Activated T-cell treated with anti-CD3 and anti-CD28 coated beads for 4 hours (primary cell): ENCODE measurements around the gene CSMD2.

Source experiments
- DNase-seq: peaks from one replicate; pipeline ENCODE4 v3.0.0-alpha.2; 2020

CSMD2 gene

GRCh38 chr1:33792651-33793050 is 372.4 kb downstream of the CSMD2 start:
- no peak for DNase-seq

DNA sequence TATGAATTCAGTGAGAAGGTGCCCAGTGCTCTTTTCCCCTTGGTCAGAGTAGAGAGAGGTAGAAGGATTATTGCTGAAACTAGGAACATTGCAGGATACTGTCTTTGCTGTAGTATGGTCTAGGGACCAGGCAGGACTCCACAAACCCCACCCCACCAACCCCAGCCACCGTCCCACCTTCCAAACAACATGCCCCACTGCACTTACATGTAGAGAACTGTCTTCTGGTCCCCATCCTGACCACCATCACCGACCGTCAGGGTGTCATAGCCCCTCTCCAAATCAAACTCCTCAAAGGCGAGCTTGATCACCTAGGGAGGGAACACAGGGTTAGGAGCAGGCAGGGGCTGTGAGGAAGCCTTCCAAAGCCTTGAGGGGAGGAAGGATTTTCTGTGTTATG is 372.8 kb downstream of the CSMD2 start:
- DNase-seq = no peak

DNA sequence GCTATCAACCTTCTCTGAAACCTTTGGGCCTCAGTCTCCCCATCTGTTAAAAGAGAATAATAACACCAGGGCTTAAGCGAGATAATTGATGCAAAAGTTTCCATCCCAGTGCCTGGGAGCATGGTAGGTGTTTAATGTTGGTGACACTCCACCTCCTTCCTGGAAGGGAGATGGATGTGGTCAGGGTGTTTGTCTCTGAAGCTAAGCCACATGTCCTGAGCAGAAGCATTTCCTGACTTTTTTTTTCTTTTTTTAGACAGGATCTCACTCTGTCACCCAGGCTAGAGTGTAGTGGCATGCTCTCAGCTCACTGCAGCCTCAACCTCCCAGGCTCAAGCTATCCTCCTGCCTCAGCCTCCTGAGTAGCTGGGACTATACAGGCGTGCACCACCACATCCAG is 373.8 kb downstream of the CSMD2 start:
- no peak for DNase-seq

- no peak for DNase-seq
These were observed 374.5 kb downstream of the CSMD2 start for GRCh38 chr1:33790577-33790976.

- no peak for DNase-seq
These were observed 380.2 kb downstream of the CSMD2 start for GRCh38 chr1:33784876-33785275.

DNA sequence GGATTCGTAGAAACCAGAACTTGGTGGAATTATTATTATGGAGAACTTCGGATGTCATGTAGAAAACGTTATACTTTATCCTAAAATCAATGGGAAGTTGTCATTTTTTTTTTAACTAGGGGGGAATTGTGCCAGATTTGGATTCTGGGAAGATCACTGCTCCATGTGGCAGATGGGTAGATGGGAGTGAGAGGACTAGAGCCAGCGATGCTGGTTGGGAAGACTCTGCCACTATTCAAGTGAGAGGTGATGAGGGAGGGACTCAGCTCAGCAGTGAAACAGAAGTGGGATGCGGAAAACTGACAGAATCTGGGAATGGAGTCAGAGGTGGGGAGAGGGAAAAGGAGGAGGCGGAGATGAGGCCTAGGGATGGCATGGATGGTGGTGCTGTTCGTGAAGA is 382.3 kb downstream of the CSMD2 start:
- no peak for DNase-seq

- no peak for DNase-seq
These were observed 383.4 kb downstream of the CSMD2 start for GRCh38 chr1:33781652-33782051.

- DNase-seq = no peak
These were observed 387.7 kb downstream of the CSMD2 start for GRCh38 chr1:33777337-33777736.

GRCh38 chr1:33768821-33769220 is 396.2 kb downstream of the CSMD2 start:
- no peak for DNase-seq

DNA sequence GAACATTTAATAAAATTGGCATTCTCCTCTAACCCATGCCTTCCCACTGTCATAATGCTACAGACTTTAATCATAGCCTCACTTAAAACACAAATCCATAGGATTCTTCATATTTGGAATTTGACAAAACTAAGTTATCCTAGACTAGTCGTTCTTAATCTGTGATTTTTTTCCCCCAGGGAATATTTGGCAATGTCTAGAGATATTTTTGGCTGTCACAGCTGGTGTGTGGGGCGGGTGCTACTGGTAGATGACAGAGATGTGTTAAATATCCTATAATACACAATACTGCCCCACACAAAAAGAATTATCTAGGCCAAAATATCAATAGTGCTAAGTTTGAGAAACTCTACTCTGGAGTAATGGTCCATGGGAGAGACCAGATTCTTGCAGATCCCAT is 396.9 kb downstream of the CSMD2 start:
- no peak for DNase-seq

- no peak for DNase-seq
These were observed 400.9 kb downstream of the CSMD2 start for GRCh38 chr1:33764149-33764548.

GRCh38 chr1:33763406-33763805 is 401.6 kb downstream of the CSMD2 start:
- no peak for DNase-seq

DNA sequence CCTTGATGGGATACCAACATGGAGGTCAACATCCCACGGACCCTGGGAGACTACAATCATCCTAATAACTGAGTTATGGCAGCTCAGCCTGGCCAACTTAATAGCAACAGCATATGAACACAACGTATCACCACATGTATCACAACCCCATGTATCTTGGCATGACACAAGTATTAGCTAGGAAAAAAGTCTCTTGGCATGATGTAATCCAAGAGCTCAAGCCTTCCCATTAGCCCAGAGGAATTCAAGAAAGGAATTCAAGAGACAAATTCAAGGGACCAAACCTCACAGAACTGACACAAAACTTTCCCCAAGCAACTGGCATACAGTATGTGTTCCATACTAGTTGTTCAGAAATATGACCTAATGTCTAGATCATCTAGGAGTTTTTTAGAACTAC is 402.1 kb downstream of the CSMD2 start:
- DNase-seq = no peak

- DNase-seq = no peak
These were observed 402.8 kb downstream of the CSMD2 start for GRCh38 chr1:33762109-33762830.

DNA sequence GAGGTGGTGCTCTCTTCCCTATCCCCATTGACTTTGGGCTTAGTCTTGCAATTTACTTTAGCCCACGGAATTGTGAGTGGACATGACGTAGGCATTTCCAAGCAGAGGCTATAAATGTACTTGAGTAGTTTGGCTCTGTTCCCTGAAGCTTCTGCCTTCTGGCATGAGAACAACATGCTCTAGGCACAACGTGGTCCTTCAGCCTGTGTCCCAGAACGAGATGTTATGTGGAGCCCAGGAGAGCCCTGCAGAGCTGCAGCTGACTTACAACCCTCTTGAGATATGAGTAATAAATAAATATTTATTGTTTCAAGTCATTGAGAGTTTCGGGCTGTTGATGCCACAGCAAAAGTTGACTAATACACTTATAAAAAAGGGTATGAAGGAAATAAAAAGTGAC is 406.3 kb downstream of the CSMD2 start:
- no peak for DNase-seq

- no peak for DNase-seq
These were observed 411.8 kb downstream of the CSMD2 start for GRCh38 chr1:33753087-33753856.

- DNase-seq = no peak
These were observed 419.1 kb downstream of the CSMD2 start for GRCh38 chr1:33745942-33746341.

DNA sequence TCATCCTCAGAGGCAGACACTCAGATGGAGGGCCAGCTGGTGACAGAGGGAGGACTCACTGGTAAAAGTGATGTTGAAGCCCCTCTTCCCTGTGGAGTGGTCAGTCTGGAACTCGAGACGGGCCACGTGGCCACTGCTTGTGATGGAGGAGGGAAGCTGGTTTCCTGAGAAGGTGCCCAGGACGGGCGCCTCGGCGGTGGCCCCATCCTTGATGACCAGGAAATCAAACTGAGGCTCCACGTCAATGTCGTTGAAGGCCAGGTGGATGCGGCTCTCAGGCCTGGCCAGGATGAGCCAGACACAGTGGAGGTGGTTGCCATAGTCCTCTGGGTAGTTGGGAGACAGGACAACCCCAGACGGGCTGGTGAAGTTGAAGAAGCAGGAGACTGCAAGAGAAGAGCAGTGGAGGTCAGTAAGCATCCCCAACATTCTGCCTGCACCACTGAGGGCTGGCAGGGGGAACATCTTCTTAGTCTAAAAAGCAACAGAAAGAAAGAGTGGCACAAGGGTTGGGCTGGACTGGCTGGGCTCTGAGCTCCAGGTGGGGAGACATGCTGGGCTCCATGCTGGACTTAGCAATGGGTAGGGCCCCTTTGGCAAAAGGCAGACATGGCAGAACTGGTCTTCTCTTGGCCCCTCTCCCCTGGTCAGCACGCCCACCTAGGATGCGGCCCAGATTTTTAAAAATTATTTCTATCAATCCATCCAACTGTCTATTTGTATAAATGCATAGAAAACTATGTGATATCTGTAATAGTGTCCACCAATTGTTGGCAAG is 421.6 kb downstream of the CSMD2 start:
- DNase-seq = no peak

DNA sequence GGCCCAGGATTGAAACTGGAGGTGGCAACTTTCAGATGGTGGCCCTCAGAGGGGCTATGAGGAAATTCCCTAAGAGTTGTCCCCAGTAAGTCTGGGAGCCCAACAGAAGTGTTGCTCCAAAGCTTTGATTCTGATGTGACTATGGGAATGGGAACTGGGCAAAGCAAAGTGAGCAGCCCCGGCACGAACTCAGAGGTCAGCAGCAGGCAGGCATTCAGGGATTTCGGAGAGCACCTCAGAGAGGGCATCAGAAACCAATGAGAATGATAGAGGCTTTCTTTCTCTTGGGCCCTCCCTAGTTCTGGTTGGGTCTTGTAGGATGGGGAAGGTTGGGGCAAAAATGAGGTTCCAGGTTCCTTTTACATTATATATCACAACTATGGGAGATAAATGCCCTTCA is 422.4 kb downstream of the CSMD2 start:
- DNase-seq = no peak

DNA sequence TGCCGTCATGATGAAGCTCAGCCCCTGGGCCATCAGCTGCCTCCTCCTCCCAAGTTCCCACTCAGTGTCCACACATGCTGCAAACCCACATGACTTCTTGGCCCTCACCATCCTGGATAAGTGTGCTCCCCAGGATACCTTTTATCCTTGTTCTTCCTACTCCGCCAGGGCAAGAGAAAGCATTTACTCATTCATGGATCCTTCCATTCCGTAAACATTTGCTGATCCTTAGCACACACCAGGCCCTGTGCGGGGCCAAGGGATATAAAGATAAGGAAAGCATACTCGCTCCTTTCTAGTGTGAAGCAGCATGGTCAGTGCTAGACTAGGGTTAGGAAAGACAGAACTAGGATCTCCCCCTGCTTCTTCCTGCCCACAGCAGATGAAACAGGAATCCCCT is 423.3 kb downstream of the CSMD2 start:
- no peak for DNase-seq

DNA sequence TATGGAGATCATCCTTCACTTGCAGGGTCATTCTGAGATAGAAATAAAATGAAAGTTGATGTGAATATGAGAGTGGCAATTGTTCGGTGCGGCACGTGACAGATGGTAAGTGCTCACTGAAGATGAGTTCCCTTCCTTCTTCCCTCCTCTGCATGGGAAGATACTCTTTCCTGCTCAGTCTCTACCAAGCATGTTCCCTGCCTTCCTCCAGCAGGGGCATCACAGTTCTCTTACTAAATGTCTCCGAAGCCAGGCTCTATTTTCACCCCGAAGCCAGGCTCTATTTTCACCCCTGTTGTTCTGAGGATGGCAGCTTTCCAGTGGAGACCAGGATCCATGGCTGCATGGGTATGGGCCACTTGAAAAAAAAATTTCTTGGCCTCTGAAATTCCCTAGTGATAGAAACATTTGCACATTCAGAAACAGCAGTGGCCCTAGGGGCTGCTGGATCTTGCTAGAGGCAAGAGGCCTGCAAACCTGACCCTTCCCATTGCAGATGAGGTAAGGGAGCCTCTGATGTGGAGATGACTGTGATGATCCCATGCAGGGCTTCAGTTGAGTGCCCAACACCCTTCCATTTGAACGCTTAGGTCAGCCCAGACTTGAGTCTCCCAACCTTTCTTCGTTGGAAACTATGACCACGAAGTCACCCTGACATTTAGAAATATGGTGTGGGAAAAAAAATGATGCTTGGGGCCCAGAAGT is 424.8 kb downstream of the CSMD2 start:
- no peak for DNase-seq

DNA sequence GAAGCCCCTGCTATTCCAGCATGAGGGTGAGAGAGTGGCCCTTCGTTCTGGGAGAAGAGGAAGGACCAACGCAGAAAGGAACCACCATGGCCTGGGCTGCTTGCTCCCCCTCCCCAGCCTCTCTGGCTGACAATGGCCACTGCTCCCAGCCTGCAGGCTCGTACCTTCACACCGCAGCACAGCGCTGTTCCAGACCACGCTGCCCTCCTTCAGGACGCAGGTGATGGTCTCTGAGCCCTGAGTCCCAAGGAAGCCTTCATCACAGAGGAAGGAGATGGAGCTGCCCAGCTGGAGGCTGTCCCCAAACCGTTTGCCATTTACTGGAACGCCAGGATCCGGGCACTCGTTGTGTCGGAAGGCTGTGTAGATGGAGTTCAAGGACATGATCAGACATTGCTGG is 426.1 kb downstream of the CSMD2 start:
- no peak for DNase-seq

DNA sequence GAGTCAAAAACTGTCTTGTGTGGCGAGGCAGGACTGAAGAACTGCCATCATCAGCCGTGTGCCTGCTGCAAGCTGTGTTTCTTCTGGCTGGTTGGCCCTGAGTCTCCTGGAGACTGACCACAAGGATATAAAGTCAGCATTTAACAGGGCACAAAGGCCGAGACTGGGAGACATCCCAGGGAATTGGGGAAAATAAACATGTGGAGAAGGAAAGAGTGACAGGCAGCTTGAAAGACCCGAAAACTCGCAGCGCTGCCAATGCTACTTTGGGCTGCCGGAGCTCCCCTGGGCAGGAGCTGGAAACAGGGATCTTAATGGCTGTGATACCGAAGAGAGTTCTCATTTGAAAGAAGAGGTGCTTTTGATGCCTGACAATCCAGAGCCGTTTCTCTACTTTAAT is 426.5 kb downstream of the CSMD2 start:
- DNase-seq = no peak
